Epithelial cell of prostate (primary cell): ENCODE measurements around the gene YTHDF1.
"Not testable (repeated sequence)": the region's sequence is repeated elsewhere in the genome, so short reads cannot be mapped to it uniquely, and the experiment has no call there.

Experiments used
- DNase-seq: peaks from one replicate; pipeline ENCODE4 v3.0.0-alpha.2; 2011; ENCODE audit warnings: low read depth, low spot score
- H3K27ac ChIP-seq: fragments of 450-650 bp; 2 replicates; pipeline ENCODE4 v1.5.1; 2017; ENCODE audit warnings: mild to moderate bottlenecking

YTHDF1 gene

GRCh38 chr20:63230800-63231268 lies 14.9 kb upstream of the YTHDF1 start:
- no peak overlapping the region for H3K27ac ChIP-seq
- no peak for DNase-seq

GRCh38 chr20:63228806-63229205 lies 12.9 kb upstream of the YTHDF1 start:
- H3K27ac ChIP-seq = no peak overlapping the region
- DNase-seq = no peak

- H3K27ac ChIP-seq = no peak overlapping the region
- DNase-seq = no peak
These were observed 11.3 kb upstream of the YTHDF1 start for GRCh38 chr20:63227260-63227659.

DNA sequence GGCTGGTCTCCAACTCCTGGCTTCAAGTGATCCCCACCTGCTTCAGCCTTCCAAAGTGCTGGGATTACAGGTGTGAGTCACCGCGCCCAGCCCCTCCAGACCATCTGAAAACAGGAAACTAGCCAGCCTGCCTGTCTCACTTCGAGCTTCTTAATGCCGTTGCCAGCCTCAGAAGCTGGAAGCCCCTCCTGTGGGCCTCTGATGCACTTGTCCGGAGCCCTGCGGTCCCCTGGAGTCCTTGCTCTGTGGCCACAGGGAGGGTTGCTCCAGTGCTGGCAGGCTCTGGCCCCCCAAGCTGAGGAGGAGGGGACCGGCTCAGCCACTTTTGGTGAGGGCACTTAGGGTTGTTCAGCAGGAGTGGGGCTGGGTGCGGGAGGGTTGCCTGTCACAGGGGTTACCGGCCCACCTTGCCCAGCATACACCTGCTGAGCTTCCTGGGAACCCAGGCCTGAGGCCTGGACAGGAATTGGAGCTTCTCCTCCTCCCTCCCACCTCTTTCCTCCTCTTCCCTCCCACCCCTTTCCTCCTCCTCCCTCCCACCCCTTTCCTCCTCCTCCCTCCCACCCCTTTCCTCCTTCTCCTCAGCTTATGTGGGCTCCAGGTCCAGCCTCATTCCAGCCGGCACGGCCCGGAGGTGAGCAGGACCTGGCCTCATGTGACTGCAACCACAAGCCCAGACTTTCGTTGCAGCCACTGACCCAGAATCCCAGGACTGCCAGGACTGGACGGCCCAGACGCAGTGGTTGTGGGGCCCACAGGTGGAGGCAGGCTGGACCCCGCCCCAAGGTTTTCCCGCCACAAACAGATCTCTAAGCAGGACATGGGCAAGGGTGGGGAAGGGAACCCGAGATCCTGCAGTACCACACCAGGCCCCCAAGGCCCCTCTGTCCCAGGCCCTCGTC lies 10.4 kb upstream of the YTHDF1 start:
- no peak overlapping the region for H3K27ac ChIP-seq
- DNase-seq = no peak

DNA sequence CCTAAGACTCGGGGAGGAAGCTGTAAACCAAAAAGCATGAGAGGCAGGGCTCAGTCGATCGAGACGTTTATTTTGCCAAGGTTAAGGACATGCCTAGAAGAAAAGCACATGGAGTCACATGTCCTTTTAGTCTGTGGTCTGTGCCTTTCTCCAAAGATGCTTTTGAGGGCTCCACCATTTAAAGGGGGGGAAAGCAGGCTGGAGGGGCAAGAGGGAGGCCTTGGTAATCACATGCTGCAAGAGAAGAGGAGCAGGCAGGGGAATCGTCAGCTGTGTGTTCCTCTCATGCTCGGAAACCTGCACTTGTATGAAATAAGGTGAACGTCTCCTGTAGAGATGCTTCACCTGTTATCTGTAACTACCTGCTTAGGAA lies 9.1 kb upstream of the YTHDF1 start:
- DNase-seq = no peak
- H3K27ac ChIP-seq = no peak overlapping the region

DNA sequence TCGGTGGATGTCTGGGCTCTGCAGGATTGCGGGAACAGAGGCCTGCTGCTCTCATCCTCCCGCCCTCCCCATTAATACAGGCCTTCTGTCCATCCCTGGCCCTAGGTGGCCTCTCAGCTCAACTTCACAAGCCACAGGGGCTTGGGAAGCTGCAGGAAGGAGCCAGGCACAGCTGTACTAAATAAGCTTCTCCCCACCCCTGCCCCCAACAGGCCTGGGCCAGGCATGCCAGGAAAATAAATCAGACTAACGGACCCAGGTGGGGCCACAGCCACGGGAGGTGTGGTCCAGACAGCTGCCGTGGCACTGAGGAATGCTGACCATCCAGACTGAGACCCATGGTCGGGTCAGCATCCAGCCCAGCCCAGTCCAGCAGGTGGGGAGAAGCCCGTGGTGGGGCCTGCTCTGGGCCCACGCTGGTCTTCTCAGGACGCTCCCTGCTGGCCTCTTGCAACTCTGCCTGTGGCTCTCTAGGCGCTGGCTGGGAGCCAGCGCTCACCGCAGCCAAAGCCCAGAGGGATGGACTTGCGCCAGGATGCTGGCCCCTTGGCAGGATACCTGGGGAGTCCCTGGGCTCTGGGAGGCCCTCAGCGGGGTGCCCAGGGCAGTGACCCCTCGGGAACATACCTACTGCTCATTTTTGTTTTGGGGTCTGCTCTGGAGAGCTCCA lies 8.6 kb upstream of the YTHDF1 start:
- no peak for DNase-seq
- no peak overlapping the region for H3K27ac ChIP-seq

DNA sequence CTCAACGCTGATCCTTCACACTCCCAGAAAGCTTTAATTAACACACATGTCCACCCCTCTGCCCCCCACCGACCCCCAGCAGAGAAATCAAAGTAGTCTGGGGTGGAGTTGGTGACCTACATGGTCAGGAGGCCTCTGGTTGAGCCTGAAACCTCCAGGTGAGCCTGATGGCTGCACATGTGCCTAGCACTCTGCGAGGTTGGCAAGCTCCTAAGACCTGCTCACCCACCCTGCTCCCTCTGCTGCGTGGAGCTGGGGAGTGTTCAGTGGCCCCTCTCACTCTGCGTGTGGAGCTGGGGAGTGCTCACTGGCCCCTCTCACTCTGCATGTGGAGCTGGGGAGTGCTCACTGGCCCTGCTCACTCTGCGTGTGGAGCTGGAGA lies 7.9 kb upstream of the YTHDF1 start:
- H3K27ac ChIP-seq = no peak overlapping the region
- no peak for DNase-seq

DNA sequence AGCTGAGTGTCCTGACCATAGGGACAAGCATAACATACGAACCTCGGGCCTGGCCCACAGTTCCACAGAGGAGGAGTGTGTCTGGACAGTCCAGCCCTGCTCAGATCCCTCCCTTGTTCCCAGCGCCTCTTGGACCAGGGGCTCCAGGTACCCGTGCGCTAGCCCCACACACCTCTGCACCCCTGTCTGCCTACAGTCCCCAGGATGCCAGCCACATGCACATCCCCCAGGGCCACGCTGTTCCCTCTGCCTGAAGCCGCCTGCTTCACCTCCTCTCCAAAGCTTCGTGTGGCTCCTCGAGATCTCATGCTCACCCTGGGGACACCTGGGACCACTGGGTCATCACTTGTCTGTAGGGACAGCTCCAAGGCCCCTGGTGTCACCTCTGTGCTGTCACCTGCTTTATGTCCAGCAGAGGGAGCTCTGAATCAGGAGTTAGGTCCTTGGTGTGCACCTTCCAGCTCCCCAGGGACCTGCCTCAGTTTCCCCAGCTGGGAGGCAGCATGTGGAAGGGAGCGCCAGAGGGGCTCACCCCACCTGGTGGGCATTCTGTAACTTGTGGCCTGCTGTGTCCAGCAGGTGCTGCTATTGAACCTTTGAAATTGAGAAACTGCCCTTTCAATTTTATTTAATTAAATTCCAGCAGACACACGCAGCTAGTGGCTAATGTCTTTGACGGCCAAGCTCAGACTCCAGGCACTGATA lies 7.3 kb upstream of the YTHDF1 start:
- H3K27ac ChIP-seq = no peak overlapping the region
- DNase-seq = no peak

DNA sequence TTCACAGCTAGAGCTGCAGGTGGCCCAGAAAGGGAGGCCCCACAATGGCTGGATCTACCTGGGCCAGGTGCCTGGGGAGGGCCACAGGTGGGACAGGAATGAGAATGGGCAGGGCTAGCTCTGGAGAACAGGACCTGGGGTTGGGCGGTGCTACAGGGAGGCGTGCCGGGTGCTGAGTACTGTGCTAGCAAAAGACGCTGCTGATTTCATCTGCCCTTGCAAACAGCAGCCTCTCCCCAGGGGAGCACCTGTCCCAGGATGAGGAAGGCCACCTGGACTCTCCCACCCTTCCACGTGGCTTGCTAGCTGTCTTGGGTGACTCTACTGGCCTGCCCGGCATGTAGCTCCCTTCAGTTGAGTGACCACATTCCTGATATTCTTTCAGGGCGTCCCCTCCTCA lies 6.6 kb upstream of the YTHDF1 start:
- no peak overlapping the region for H3K27ac ChIP-seq
- no peak for DNase-seq

DNA sequence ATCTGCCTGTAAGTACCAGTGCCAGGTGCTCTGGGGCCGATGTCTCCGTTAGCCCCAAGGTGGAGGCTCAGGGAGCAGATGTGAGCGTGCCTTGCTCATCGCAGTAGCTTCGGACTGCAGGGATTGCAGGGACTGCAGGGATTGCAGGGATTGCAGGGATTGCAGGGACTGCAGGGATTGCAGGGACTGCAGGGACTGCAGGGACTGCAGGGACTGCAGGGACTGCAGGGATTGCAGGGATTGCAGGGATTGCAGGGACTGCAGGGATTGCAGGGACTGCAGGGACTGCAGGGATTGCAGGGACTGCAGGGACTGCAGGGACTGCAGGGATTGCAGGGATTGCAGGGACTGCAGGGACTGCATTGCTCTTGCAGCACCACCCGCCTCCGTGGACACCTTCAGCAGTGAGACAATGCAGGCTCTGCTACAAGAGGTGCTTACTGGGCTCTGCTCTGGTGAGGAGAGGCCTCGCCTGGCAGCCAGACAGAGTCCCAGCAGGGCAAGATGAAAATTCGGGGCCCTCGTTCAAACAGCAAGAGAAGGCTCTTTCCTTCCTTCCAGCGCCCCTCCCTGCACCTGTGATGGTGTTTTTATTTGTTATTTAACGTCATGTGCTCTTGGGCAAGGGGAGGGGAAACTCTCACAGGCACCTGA lies 5.6 kb upstream of the YTHDF1 start:
- H3K27ac ChIP-seq, DNase-seq: not testable (repeated sequence)

DNA sequence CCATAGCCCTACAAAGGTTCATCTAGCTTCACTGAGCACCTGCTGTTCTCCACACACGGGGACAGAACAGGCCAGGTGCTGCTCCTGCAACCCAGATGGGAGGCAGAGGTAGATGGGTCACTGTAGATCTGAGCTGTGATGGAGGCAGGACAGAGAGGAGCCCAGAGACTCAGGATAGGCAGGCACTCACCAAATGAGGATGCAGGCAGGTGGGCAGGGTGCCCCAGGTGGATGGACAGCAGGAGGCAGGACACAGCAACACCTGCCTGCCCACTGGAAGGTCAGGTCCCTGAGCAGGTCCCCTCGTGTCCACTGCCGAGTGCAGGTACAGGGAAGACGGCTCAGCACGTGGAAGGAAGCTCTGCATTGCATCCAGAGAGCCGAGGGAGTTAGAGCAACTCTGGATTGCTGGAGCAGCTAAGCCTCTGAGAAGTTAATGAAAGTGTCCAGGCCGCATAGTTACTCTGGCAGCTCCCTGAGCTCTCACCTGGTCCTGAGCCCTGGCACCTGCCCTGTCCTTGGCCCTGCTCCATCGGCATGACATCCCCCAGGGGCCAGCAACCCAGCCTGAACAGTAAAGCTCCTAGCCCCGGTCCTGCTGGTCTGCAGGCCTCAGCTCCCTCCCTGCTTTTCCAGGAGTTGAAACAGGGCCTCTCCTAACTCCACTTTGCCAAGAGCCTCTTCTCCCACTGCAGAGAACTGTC lies 4.9 kb upstream of the YTHDF1 start:
- DNase-seq = no peak
- H3K27ac ChIP-seq = no peak overlapping the region

DNA sequence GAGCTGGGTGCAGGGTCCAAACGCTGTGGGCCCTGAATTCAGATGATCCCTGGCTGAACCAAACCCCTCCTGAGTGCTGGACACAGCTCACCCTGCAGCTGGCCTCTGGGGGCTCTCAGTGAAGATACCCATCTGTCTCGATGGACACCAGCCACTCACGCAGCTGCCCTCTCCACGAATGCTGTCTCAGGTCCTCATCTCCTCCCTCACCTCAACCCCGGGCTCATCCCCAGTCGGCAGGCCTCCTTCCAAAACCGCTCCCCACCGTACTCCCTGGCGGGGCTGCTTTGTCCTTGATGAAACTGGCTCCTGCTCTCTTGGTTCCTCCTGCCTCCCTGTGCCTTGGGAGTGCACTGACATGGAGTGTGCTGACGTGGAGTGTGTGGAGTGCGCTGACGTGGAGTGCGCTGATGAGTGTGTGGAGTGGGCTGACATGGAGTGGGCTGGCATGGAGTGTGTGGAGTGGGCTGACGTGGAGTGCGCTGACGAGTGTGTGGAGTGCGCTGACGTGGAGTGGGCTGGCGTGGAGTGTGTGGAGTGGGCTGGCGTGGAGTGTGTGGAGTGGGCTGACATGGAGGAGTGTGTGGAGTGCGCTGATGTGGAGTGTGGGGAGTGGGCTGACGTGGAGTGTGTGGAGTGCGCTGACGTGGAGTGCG lies 4.1 kb upstream of the YTHDF1 start:
- H3K27ac ChIP-seq = no peak overlapping the region
- no peak for DNase-seq

GRCh38 chr20:63219447-63219821 lies 3.5 kb upstream of the YTHDF1 start:
- DNase-seq = no peak
- no peak overlapping the region for H3K27ac ChIP-seq

- no peak overlapping the region for H3K27ac ChIP-seq
- DNase-seq = no peak
These were observed 2.9 kb upstream of the YTHDF1 start for GRCh38 chr20:63218701-63219446.

DNA sequence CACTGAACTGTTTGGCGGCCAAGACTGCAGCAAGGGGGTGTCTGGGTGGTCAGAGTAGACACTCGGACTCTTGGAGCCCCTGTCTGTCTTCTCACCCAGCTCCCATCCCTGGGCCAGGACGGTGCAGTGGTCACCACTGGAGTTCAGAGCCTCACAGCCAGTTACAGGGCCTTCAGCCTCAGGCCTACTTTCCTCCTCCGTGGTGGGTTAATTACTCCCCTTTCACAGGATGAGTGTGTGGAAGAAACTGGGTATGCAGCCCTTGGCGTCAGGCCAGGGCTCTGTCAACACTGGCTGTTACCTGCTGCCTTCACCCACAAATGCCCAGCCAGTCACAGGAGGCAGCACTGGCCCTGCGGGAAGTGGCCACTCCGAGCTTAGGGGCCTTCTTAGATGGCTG lies 1.8 kb upstream of the YTHDF1 start:
- no peak for DNase-seq
- no peak overlapping the region for H3K27ac ChIP-seq

DNA sequence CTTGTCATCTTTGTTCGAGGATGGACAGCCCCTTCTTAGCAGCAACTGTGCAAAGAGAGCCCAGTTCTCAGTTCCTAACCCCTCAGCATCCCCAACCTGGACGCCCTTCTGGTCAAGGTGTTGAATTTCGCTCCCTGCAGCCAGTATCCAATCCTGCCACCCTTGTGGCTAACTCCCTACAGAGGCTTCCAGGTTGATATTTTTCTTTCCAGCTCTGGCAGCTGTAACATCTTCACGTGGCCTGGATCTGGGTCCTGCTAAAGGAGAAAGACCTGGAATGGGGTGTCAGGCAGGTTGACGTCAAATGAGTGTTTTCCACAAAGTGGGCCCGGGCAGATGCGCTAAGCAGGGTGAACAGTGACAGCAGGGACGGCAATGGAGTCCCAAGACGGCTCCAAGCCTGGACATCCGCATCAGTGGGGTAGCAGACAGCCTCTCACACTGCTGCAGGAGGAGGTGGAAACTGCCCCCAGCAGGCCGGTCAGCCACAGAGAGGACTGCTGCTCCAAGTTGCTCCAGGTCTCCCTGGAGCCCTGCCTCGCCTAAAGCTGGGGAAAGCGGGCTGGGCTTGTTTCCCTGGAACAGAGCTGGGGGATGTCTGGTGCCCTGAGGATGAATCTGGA lies 1.0 kb upstream of the YTHDF1 start:
- H3K27ac ChIP-seq = peak overlapping the region; percentile 66
- DNase-seq = no peak

DNA sequence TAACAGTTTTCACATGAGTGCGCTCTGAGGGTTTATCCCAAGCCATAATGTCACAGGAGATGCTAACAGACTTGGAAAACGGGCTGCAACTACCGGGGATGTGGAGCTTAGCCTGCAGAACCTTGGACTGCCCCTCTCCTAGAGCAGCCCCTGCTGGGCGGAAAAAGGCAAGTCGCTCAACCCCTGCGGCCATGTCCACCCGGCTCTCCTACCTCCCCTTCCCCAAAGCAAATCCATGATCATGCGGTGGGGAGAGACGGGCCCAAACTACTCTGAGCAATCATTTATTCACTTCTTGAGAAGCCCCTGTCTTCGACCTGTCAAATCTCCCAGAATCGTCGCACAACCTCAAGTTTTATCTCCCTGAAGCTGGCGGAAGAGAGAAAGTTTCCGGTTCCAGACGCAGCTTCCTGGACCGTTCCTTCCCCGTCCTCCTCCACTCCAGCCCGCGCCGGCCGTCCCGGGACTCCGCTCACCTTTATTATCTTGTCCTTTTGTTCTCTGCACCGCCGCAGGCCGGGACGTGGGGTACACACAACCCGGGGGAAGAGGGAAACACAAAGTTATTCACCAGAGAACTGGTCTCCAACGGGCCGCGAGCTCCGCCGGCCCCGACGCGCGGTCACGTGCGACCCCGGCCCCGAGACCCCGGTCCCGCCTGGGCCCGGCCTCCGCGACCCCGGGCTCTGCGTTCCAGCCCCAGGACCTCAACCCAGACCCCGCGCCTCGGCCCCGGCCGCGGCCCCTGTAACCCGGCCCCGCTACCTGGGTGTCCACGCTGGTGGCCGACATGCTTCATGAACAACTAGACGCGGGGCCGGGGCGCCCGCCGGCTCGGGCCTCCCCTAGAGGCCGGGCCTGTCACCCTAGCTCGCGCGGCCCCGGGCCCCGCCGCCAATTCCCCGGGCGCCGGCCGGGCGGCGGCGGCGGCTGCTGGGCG lies 560 bp downstream of the YTHDF1 start:
- peak overlapping the region; percentile 66 for H3K27ac ChIP-seq
- no peak for DNase-seq
